ENCODE data around the gene C6orf89.

The C6orf89 gene

DNA sequence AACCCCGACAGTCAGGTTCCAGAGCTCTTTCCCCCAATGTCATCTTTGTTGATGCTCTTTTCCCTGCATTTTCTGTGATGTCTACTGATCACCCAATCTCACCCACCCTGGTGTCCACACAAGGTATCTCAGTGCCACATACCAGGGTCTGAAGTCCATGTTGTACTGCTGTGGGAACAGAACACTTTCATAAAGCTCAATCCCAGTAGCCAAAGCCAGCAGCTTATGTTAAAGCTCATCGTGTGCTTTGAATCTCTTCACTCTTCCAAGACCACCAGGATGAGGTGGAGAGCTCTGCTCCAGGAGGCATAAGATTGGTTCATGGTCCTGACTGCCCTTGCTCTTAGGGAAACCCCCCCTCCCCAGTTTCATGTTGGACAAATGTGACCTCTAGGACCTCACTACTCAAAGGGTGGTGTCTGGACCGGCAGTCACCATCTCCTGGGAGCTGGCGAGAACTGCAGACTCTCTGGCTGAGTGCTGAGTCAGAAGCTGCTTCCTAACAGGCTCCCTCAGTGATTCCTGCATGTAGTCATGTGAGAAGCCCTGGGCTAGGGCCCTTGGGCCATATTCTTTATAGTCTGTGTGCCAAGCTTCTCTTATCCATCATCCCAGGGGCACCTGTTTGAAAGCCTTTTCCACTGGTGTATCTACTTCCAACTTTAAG lies 33.1 kb upstream of the C6orf89 start:
- peak; percentile 46 for DNase-seq (ENCODE audit: low read depth)

- DNase-seq (ENCODE audit: low read depth): peak; percentile 52
Measured at GRCh38 chr6:36853325-36853724, 32.4 kb upstream of the C6orf89 start.

DNA sequence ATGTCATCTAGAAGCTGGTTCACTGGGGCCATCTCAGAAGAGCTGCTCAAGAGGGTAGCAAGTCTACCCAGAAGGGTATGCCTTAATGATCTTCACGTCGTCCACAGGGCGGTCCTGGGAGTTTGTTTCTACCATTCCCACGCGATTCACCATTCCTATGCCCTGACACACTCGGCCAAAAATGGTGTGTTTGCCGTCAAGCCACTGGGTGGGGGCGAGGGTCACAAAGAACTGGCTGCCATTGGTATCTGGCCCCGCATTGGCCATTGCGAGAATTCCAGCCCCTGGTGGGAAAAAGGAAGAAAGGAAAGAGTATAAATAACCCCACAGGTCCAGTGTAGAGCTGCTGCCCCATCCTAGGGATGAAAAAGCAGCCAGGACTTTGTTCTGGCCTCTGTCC lies 30.0 kb upstream of the C6orf89 start:
- no peak for DNase-seq (ENCODE audit: low read depth)

GRCh38 chr6:36856277-36856676 lies 29.5 kb upstream of the C6orf89 start:
- no peak for DNase-seq (ENCODE audit: low read depth)

- no peak for DNase-seq (ENCODE audit: low read depth)
Measured at GRCh38 chr6:36857325-36857724, 28.4 kb upstream of the C6orf89 start.

DNA sequence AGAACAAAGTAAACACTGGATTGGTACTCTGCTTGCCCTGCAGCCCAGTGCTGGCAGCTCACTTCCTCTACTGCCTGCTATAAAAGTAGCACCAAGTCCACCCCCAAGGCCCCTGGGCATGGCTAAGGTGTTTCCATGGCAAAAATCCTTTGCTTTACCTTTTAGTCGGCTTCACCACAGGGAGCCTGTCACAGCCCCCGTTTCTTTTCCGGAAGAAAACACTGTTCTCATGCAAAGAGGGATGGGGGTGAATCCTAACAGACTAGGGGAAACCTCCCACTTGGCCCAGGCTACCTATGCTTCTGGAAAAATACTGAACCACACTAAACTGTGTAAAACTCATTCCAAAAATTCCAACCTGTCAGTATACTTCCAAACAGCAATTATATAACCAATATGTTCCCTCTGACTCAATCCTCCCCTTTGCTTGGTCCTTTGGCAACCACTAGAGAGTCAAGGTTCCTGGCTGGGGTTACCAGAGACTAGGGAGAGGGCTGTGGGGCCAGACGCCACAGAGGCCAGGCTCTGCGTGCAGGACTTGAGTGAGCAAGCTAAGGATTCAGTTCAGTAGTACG lies 27.3 kb upstream of the C6orf89 start:
- DNase-seq (ENCODE audit: low read depth): no peak

DNA sequence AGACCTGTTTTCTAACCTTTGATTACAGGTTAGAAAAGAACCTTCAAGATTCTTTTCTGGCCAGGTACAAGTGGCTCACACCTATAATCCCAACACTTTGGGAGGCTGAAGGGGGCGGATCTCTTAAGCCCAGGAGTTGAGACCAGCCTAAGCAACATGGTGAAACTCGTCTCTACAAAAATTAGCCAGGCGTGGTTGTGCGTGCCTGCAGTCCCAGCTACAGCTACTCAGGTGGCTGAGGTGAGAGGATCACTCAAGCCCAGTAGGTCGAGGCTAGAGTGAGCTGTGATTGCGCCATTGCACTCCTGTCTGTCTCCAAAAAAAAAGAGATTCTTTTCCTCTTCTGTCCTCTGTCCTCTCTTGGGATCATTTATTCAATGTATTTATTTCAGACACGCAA lies 25.6 kb upstream of the C6orf89 start:
- DNase-seq (ENCODE audit: low read depth): no peak

- DNase-seq (ENCODE audit: low read depth): no peak
Measured at GRCh38 chr6:36862164-36862847, 23.4 kb upstream of the C6orf89 start.

DNA sequence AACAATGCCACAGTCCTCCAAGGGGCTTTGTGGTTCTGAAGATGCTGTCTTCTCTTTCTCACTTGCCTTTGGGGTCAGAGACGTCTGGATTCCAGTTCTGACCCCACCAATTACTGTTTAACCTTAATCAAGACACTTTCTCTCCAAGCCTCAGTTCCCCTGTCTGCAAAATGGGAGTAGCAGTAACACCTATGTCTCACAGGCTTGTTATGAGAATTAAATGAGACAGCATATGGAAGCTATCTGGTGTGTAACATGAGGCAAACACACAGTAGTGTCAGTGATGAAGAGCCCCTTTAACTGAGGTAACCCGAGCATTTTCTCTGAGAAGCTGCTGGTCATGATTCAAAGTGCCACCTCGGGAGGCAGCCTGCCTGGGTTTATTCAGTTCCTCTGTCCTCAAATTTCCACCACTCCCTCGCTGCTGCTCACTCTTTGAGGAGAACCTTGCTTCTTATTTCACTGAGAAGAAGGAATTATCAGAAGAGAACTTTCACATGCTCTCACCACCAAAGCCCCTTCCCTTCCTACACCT lies 22.8 kb upstream of the C6orf89 start:
- DNase-seq (ENCODE audit: low read depth): no peak

GRCh38 chr6:36863670-36864540 lies 21.8 kb upstream of the C6orf89 start:
- no peak for DNase-seq (ENCODE audit: low read depth)

GRCh38 chr6:36865835-36866234 lies 19.9 kb upstream of the C6orf89 start:
- no peak for DNase-seq (ENCODE audit: low read depth)

DNA sequence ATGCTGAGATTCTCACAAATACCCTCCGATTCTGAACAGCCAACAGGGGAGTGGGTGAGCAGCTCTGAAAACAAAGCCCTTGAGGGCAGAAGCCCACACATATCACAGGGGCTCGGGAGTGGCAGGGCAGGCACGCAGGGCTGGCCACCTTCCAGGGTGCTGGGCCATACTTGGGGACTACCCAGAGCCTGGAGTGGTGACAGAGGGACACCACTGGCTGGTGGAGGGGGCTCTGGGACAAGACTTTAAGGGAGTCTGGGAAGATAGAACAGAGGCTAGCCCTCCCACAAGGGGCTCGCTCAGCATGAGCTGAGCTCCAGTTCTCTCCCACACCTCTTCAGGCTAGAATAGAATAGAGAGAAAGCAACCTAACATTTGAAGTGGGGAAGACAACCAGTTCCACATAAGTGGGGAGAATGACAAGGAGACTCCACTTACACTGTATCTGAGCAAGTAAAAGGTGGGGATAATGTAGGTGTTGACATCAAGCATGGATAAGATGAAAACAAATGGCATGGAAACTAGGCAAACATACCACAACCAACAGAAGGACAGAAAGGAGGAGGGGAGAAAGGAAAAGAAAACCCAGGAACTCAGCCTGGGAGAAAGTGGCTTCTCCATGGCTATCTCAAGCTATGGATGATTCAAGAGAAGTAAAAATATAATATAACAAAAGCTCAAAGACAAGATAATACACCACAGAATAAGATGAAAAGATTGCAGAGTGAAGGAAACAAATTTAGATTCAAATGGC lies 18.1 kb upstream of the C6orf89 start:
- DNase-seq (ENCODE audit: low read depth): no peak

DNA sequence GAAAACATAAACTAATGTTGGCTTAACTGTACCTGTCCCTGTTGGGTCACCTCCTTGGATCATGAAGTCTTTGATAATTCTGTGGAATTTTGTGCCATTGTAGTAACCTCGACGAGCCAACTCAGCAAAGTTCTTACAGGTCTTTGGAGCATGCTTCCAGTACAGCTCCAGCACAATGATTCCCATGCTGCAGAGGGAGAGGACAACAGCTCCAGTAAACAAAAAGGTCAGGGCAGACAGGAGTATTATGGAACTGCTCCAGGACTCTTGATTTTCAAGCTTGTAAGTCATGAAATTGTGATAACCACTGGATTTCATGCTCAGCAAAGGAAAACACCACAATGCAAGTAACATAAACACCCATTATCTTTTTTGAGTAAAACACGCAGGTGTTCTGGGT lies 14.1 kb upstream of the C6orf89 start:
- DNase-seq (ENCODE audit: low read depth): no peak

DNA sequence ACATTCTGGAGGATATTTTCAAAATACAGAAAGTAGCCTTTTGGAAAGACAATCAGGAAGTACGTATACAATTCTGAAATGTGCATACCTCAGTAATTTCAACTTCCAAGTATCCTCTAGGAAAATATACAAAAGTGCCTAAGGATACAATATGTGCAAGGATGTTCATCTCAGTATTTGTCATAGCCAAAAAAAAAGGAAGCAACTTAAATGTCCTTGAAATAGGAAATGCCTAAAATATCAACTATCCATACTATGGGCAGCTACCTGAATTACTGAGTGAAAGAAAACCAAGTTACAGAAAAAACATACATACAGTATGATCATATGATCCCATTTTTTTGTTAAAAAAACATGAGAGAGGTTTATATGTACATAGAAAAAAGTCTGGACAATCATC lies 12.6 kb upstream of the C6orf89 start:
- DNase-seq (ENCODE audit: low read depth): no peak

DNA sequence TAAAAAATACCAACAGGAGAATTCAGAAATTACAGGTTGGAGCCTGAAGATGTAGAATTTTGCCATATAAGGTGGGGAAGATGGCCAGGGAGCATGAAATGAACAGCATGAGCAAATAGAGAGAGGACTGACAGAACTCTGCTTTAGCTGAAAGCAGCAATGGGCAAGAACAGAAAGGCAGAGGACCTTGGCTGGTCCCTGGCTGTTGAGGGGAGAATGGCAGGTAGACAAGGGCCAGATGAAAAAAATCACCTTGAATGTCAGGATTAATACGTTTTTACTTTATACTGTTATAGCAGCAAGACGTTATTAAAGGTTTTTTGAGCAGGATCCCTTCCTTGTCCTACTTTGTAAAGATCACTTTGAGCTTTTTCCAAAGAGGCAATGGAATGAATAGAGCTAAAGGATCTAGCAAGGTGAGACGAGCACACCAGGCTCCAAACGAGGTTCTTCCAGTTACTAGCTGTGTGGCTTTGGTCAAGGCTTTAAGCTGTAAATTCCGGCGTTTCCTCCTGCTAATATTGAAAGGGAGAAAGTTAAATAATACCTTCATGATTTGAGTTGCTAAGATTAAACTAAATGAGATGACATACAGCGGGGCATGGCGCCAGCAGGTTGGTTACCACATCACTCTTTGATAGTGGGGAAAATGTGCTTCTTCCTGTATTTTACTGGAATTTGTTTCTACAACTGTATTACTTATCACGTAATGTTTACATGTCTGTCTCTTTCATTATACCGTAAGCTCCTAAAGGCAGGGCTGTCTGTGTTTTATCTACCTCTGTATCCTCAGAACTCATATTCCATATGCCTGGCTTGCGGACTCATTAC lies 11.9 kb upstream of the C6orf89 start:
- DNase-seq (ENCODE audit: low read depth): no peak

DNA sequence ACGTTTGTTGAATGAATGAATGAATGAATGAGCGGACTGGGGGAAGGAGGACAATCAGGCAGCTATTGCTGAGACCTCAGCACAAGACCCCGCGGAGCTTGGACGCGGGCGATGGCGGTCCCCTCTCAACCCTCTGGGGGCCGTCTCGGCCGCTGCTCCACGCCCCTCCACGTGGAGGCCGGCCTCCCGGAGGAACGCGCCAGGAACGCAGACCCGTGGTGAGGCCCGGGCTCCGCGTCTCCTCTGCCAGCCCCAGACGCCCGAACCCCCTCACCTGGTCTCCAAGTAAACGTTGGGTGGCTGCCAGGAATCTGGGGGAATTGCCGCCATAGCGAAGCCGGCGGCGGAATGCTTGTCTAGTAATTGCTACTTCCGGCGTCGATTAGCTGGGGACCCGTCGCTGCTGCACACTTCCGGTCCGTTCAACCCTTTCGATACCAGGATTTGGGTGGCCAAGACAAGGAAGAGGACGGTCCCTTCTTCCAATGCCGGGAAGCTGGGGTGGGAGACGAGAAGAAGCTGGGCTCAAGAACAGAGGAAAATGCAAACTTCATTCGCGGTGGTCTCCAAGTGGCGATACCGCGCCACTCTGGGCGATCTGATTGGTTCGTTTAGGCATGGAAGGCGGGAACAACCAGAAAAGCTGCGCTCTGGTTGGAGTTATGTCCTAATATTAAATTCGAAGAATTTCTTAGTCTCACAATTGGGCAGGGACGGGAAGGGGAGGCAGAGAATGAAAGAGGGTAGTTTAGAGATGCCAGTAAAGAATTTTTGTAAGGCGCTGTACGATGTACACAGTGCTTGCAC lies 11.1 kb upstream of the C6orf89 start, which contains the start of gene PPIL1:
Gene PPIL1, minus strand, starts transcription at position 361 of the 807 bp plus-strand sequence. Its CDS starts 31 bp downstream, at position 330.
- DNase-seq (ENCODE audit: low read depth): peak; percentile 93

- no peak for DNase-seq (ENCODE audit: low read depth)
Measured at GRCh38 chr6:36875250-36875633, 10.5 kb upstream of the C6orf89 start.

DNA sequence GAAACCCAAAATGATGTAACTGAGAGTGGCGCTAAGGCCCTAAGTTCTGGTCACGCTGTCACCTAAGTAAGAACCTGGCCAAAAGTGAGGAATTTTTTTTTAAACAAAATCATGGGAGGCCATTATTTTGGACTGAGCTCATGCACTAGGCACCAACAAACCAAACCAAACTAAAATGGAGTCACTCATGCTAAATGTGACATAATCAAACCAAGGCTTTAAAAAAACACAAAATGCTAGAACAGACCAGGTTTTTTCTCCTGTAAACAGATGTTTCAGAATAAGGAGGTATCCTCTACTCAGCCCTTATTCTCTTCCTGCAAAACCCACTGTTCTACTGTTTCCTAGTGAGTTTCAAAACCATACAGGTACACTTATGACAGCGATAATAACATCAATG lies 1.1 kb upstream of the C6orf89 start:
- DNase-seq (ENCODE audit: low read depth): no peak

- DNase-seq (ENCODE audit: low read depth): no peak
Measured at GRCh38 chr6:36886950-36887618, 1.3 kb downstream of the C6orf89 start.
